DLD1 (cell line): Measurements from ENCODE around the gene STT3B.

Experiments used
- in situ Hi-C: cut with HindIII; loops from 2 replicates; pipeline ENCODE4 v1.10.0; 2017; ENCODE audit warnings: low sequenced_read_pairs

STT3B gene

GRCh38 chr3:31636049-31636448 is 103.3 kb downstream of the STT3B start:
- in situ Hi-C loops, result no loop called here

GRCh38 chr3:31636694-31637442 is 104.1 kb downstream of the STT3B start:
- in situ Hi-C loops, result no loop called here

- in situ Hi-C loops, result no loop called here
Observed at GRCh38 chr3:31639828-31640227, 107.1 kb downstream of the STT3B start.

- in situ Hi-C loops, result no loop called here
Observed at GRCh38 chr3:31645256-31645655, 112.5 kb downstream of the STT3B start.

- in situ Hi-C loops, result no loop called here
Observed at GRCh38 chr3:31648286-31648968, 115.7 kb downstream of the STT3B start.

- in situ Hi-C loops, result no loop called here
Observed at GRCh38 chr3:31652296-31652695, 119.6 kb downstream of the STT3B start.

GRCh38 chr3:31653464-31653863 is 120.7 kb downstream of the STT3B start:
- in situ Hi-C loops, result no loop called here

DNA sequence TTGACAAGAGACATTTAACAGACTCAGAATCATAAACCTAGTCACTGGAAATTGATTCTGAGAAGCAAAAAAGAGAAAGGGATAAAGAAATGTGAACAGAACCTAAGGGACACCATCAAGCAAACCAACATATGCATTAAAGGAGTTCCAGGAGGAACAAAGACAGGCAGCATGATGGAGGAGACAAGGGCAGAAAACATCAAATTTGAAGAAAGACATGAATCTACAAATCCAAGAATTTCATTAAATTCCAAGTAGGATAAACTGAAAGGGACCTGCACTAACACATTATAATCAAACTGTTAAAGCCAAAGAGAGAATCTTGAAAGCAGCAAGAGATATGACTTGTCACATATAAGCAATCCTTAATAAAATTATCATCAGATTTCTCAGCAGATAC is 122.3 kb downstream of the STT3B start:
- in situ Hi-C loops, result no loop called here

GRCh38 chr3:31659246-31659645 is 126.5 kb downstream of the STT3B start:
- in situ Hi-C loops, result no loop called here

- in situ Hi-C loops, result no loop called here
Observed at GRCh38 chr3:31661286-31661685, 128.6 kb downstream of the STT3B start.

GRCh38 chr3:31661993-31662670 is 129.4 kb downstream of the STT3B start:
- in situ Hi-C loops, result no loop called here

- in situ Hi-C loops, result no loop called here
Observed at GRCh38 chr3:31664031-31664430, 131.3 kb downstream of the STT3B start.

- in situ Hi-C loops, result no loop called here
Observed at GRCh38 chr3:31667582-31667981, 134.9 kb downstream of the STT3B start.

DNA sequence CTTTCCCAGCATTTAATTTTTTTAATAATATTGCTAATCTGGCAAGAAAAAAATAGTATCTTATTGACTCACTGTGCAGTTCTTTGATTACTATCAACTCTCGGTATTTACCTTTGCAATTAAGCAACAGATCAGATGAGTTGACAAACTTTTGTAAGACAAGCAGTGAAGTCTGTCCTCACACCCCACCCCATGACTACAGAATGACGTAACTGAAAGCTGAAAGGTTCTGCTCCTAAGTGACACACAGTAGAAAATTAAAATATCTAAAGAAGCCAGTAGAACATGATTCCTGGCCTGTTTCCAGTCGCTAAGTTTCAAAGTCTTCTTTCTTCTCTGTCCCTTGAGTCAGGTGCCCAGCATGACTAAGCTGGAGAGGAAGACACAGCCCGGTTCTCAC is 135.5 kb downstream of the STT3B start:
- in situ Hi-C loops, result no loop called here

GRCh38 chr3:31670136-31670535 is 137.4 kb downstream of the STT3B start:
- in situ Hi-C loops, result no loop called here

DNA sequence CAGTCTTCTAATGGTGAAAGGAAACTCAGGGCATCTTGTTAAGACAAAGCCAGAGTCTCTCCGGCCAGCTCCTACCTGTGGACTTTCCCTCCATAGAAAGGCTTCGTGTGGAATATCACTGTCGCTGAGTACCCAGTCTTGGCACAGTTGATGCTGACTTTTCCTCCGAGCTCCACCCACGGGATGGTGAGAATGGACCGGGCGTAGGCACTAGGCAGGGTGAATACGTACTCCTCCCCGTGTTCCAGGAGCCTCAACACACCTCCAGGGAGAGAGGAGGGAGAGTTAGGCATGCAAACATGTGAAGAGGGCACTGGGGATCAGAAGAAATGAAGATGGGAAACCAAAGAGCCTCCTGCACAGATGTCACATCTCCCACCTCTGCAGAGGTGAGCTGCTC is 138.0 kb downstream of the STT3B start:
- in situ Hi-C loops, result no loop called here

- in situ Hi-C loops, result no loop called here
Observed at GRCh38 chr3:31671451-31671850, 138.7 kb downstream of the STT3B start.

DNA sequence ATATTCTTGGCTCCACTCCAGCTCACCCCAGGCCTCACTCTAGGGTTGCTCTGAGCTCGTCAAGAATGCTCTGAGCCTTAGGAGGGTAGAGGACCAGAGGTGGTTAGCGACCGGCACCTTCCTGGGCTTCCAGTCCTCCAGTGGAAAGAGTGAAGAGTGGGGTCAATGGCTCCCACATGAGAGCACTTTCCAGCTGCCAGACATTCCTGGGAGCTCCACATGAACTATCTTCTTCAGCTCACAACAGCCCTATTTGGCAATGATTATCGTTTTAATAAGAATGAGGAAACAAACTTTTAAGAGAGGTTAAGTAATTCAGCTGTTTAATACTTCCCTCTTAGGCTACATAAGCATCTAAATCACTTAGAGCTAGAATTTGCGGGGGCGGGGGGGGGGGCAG is 139.3 kb downstream of the STT3B start:
- in situ Hi-C loops, result no loop called here

GRCh38 chr3:31673950-31674349 is 141.2 kb downstream of the STT3B start:
- in situ Hi-C loops, result no loop called here

DNA sequence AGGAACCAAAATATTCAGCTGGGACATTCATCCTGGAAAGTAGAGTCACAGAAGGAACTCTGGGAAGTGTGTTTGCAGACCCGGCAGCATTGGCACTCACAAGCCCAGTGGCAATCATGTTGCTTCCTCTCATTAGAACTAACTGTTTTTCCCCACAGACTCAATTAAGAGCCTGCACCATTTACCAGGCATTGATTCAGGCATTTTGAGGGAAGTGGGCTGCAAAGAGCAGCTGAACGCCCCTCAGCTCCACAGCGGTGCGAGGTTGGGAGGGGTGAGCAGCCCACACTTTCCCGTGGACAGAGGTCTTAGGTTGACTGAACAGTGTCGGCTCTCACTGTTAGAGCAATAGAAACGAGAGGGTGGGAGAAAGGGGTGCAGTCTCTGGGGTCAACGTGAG is 143.8 kb downstream of the STT3B start:
- in situ Hi-C loops, result no loop called here

- in situ Hi-C loops, result no loop called here
Observed at GRCh38 chr3:31680072-31680870, 147.5 kb downstream of the STT3B start.
